ENCODE results near the gene TASP1.
"Not testable (repeated sequence)": the region's sequence is repeated elsewhere in the genome, so short reads cannot be mapped to it uniquely, and the experiment has no call there.

Gene TASP1

GRCh38 chr20:13524339-13524738, 114.4 kb downstream of the TASP1 start:
- DNase-seq: no peak
- TF ChIP-seq POLR2A (IDR thresholded peaks at IDR 0.05; ENCODE audit: low read length): no peak
- no peak for TF ChIP-seq GATA1 (IDR thresholded peaks at IDR 0.05; ENCODE audit: low read depth, low read length)

DNA sequence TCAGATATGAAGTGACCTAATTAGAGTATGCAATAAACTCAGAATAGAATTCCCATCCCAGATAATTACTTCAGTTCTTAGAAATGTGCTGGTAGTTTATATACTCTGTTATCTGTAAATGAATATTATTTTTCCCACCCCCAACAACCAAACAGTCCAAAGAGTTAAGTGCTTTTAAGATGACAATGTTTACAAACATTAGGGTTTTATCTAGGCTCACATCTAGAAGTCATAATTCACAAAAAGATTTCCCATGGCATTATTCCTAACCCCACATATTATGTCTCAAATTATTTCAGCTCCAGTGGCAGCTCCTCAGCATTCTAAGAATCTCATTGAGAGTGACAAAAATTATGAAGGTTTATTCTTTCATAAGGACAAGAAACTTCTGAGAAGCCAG, 120.9 kb downstream of the TASP1 start:
- TF ChIP-seq GATA1 (IDR thresholded peaks at IDR 0.05; ENCODE audit: low read depth, low read length) (no peak), POLR2A (IDR thresholded peaks at IDR 0.05; ENCODE audit: low read length) (no peak)
- DNase-seq: no peak

- TF ChIP-seq POLR2A (IDR thresholded peaks at IDR 0.05; ENCODE audit: low read length) (no peak), GATA1 (IDR thresholded peaks at IDR 0.05; ENCODE audit: low read depth, low read length) (no peak)
- no peak for DNase-seq
These were observed 122.8 kb downstream of the TASP1 start for GRCh38 chr20:13515796-13516558.

DNA sequence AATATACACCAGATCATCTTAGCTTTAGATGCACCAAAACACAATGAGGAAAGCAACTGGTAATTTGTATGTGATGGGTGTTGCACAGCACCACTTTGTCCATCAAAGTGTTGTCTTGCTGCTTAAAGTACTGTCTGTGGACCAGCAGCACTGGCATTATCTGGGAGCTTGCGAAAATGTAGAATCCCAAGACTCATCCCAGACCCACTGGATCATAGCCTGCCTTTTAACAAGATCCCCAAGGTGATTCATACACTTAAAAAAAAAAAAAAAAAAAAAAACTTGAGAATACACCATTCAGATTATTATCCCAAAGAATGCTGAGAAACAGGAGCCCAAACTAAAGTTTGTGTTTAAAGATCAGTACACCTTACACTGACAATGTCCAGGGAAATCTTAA, 123.4 kb downstream of the TASP1 start:
- DNase-seq: no peak
- TF ChIP-seq GATA1 (IDR thresholded peaks at IDR 0.05; ENCODE audit: low read depth, low read length) (no peak), POLR2A (IDR thresholded peaks at IDR 0.05; ENCODE audit: low read length) (no peak)

GRCh38 chr20:13510837-13511488, 127.8 kb downstream of the TASP1 start:
- no peak for TF ChIP-seq POLR2A (IDR thresholded peaks at IDR 0.05; ENCODE audit: low read length)
- TF ChIP-seq GATA1 (IDR thresholded peaks at IDR 0.05; ENCODE audit: low read depth, low read length): no peak
- DNase-seq: no peak

DNA sequence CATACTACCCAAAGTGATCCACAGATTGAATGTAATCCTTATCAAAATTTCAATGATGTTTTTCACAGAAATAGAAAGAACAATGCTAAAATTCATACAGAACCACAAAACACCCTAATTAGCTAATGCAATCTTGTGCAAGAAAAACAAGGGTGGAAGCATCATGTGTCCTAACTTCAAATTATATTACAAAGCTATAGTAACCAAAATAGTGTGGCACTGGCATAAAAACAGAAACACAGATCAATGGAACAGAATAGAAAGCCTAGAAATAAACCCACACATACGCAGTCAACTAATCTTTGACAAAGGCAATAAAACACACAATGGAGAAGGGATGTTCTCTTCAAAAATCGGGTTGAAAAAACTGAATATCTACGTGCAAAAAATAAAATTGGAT, 131.1 kb downstream of the TASP1 start:
- no peak for DNase-seq
- TF ChIP-seq GATA1 (IDR thresholded peaks at IDR 0.05; ENCODE audit: low read depth, low read length) (no peak), POLR2A (IDR thresholded peaks at IDR 0.05; ENCODE audit: low read length) (no peak)

DNA sequence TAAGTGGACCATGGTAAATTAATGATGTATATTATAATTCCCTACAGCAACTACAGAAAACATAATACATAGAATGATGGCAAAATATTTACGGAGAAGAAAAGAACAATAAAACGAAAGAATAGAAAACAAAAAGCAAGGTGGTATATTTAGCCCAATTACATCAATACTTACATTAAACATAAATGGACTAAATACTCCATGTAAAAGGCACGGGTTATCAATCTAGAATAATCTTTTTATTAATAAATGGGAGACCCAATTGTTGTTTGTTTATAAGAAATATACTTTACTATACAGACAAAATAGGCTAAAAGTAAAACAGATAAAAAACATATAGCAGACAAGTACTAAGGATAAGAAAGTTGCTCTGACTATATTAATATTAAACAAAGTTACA, 137.2 kb downstream of the TASP1 start:
- DNase-seq: no peak
- TF ChIP-seq POLR2A (IDR thresholded peaks at IDR 0.05; ENCODE audit: low read length): no peak
- no peak for TF ChIP-seq GATA1 (IDR thresholded peaks at IDR 0.05; ENCODE audit: low read depth, low read length)

- no peak for TF ChIP-seq POLR2A (IDR thresholded peaks at IDR 0.05; ENCODE audit: low read length)
- TF ChIP-seq GATA1 (IDR thresholded peaks at IDR 0.05; ENCODE audit: low read depth, low read length): no peak
- DNase-seq: no peak
These were observed 144.7 kb downstream of the TASP1 start for GRCh38 chr20:13494019-13494418.

- DNase-seq: no peak
- TF ChIP-seq GATA1 (IDR thresholded peaks at IDR 0.05; ENCODE audit: low read depth, low read length) (no peak), POLR2A (IDR thresholded peaks at IDR 0.05; ENCODE audit: low read length) (no peak)
These were observed 145.6 kb downstream of the TASP1 start for GRCh38 chr20:13493143-13493542.

- DNase-seq: no peak
- no peak for TF ChIP-seq POLR2A (IDR thresholded peaks at IDR 0.05; ENCODE audit: low read length)
- TF ChIP-seq GATA1 (IDR thresholded peaks at IDR 0.05; ENCODE audit: low read depth, low read length): no peak
These were observed 146.7 kb downstream of the TASP1 start for GRCh38 chr20:13492001-13492481.

DNA sequence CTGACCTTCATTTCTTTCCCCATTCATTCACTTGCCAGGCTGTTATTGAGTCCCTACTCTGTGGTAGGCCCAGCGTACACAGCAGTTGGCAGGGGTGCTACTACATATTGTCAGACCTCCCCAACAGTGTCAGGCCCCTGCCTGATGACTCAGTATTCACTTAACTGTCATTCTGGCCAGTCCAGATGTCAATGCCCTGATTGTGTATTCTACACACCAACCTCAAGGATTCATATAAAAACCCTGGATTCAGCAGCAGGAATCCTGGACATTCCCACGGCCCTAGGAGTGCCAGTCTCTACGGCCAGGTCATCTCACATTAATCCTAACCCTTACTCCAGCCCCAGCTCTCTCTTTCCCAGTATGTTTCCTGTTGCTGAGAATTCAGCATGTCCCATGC, 151.5 kb downstream of the TASP1 start:
- DNase-seq: no peak
- TF ChIP-seq POLR2A (IDR thresholded peaks at IDR 0.05; ENCODE audit: low read length) (no peak), GATA1 (IDR thresholded peaks at IDR 0.05; ENCODE audit: low read depth, low read length) (no peak)

GRCh38 chr20:13486694-13487093, 152.0 kb downstream of the TASP1 start:
- no peak for DNase-seq
- TF ChIP-seq GATA1 (IDR thresholded peaks at IDR 0.05; ENCODE audit: low read depth, low read length) (no peak), POLR2A (IDR thresholded peaks at IDR 0.05; ENCODE audit: low read length) (no peak)

DNA sequence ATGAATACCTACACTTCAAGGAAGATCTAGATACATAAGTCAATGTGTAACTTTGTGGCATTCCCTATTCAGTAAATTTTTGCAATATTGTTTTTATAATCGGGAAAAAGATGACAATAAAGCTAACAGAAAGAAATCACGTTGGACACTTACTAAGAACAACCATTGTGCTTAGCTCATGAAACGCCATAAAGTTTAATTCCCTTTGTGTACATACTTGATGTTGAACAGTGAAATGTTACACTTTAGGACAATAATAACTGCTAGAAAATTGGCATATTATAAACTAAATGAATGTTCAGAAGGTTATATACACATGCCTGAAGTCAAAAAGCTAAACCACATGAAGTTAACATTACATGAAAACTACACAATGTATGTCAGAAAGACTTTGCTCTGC, 153.2 kb downstream of the TASP1 start:
- no peak for DNase-seq
- TF ChIP-seq POLR2A (IDR thresholded peaks at IDR 0.05; ENCODE audit: low read length) (no peak), GATA1 (IDR thresholded peaks at IDR 0.05; ENCODE audit: low read depth, low read length) (no peak)

DNA sequence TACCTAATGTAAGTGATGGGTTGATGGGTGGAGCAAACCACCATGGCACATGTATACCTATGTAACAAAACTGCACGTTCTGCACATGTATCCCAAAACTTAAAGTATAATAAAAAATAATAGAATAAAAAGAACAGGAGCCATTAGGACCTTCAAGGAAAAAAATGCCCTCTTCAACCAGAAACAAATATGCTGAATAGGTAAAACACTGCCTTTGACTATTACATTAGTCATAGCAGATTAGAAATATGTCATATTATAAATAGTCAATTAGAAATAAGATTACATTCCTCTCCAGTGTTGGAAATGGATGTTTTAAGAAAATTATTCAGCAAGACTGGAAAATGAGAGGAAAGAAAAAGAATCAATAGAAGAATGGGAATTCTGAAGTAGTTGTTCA, 153.7 kb downstream of the TASP1 start:
- DNase-seq: not testable (repeated sequence)

- not testable (repeated sequence) for DNase-seq
These were observed 155.3 kb downstream of the TASP1 start for GRCh38 chr20:13483472-13483871.

All from erythroblast (primary cell).